Activated naive CD8-positive, alpha-beta T cell treated with anti-CD3 and anti-CD28 coated beads, Interleukin-2, amount 50 U/mL, for 24 hours (primary cell): Measurements from ENCODE around the gene ZNF23.

ENCODE experiments used
- ATAC-seq: fragments of 150-1000 bp; cut with Tn5 transposase; one replicate; pipeline ENCODE4 v1.10.0; 2021
- DNase-seq: peaks from one replicate; pipeline ENCODE4 v3.0.0; 2021
- H3K27ac Mint-ChIP-seq: one replicate; pipeline ENCODE4 v1.8.0; 2021; ENCODE audit warnings: mild to moderate bottlenecking, mixed read lengths
- H3K27me3 Mint-ChIP-seq: one replicate; pipeline ENCODE4 v1.8.0; 2021; ENCODE audit warnings: mixed read lengths
- H3K36me3 Mint-ChIP-seq: one replicate; pipeline ENCODE4 v1.8.0; 2021; ENCODE audit warnings: low read depth, mixed read lengths
- H3K4me1 Mint-ChIP-seq: one replicate; pipeline ENCODE4 v1.8.0; 2021; ENCODE audit warnings: mixed read lengths
- H3K4me3 Mint-ChIP-seq: one replicate; pipeline ENCODE4 v1.8.0; 2021; ENCODE audit warnings: mild to moderate bottlenecking, moderate library complexity, mixed read lengths
- H3K9me3 Mint-ChIP-seq: one replicate; pipeline ENCODE4 v1.8.0; 2021; ENCODE audit warnings: mixed read lengths

ZNF23 gene

GRCh38 chr16:71406724-71407123, 55.3 kb downstream of the ZNF23 start:
- peaks cover 21% of the 10 kb centered on the region for H3K27me3 Mint-ChIP-seq

GRCh38 chr16:71406316-71406715, 55.7 kb downstream of the ZNF23 start:
- peaks cover 5% of the 10 kb centered on the region for H3K9me3 Mint-ChIP-seq
- H3K36me3 Mint-ChIP-seq = no peaks in the 10 kb centered on the region
- H3K27ac Mint-ChIP-seq = no peak overlapping the region
- H3K4me3 Mint-ChIP-seq = no peak overlapping the region
- H3K27me3 Mint-ChIP-seq = peaks cover 20% of the 10 kb centered on the region
- H3K4me1 Mint-ChIP-seq = no peaks in the 10 kb centered on the region
- no peak for ATAC-seq
- no peak for DNase-seq

More at GRCh38 chr16:71406724-71407123, 55.3 kb downstream of the ZNF23 start:
- no peaks in the 10 kb centered on the region for H3K36me3 Mint-ChIP-seq
- peaks cover 5% of the 10 kb centered on the region for H3K9me3 Mint-ChIP-seq
- no peak overlapping the region for H3K4me3 Mint-ChIP-seq
- DNase-seq = no peak
- no peak overlapping the region for H3K27ac Mint-ChIP-seq
- no peaks in the 10 kb centered on the region for H3K4me1 Mint-ChIP-seq
- no peak for ATAC-seq

- no peak for DNase-seq
- peaks cover 5% of the 10 kb centered on the region for H3K9me3 Mint-ChIP-seq
- H3K4me3 Mint-ChIP-seq = no peak overlapping the region
- H3K27ac Mint-ChIP-seq = no peak overlapping the region
- ATAC-seq = no peak
- H3K36me3 Mint-ChIP-seq = no peaks in the 10 kb centered on the region
- H3K27me3 Mint-ChIP-seq = peaks cover 22% of the 10 kb centered on the region
- no peaks in the 10 kb centered on the region for H3K4me1 Mint-ChIP-seq
Measured at GRCh38 chr16:71404364-71404763, 57.7 kb downstream of the ZNF23 start.

- Mint-ChIP-seq H3K27ac (no peak overlapping the region), H3K9me3 (peaks cover 5% of the 10 kb centered on the region), H3K4me3 (no peak overlapping the region), H3K4me1 (no peaks in the 10 kb centered on the region), H3K36me3 (no peaks in the 10 kb centered on the region), H3K27me3 (peaks cover 11% of the 10 kb centered on the region)
- ATAC-seq (no peak), DNase-seq (no peak)
Measured at GRCh38 chr16:71402674-71403073, 59.4 kb downstream of the ZNF23 start.

- no peak for ATAC-seq
Measured at GRCh38 chr16:71402007-71402406, 60.0 kb downstream of the ZNF23 start.

GRCh38 chr16:71399801-71400563, 62.1 kb downstream of the ZNF23 start:
- no peak for DNase-seq
- H3K27me3 Mint-ChIP-seq = peaks cover 16% of the 10 kb centered on the region
- H3K4me3 Mint-ChIP-seq = no peak overlapping the region
- no peak for ATAC-seq
- no peaks in the 10 kb centered on the region for H3K36me3 Mint-ChIP-seq
- no peak overlapping the region for H3K27ac Mint-ChIP-seq
- H3K9me3 Mint-ChIP-seq = peaks cover 5% of the 10 kb centered on the region
- H3K4me1 Mint-ChIP-seq = no peaks in the 10 kb centered on the region

More at GRCh38 chr16:71402007-71402406, 60.0 kb downstream of the ZNF23 start:
- no peak overlapping the region for H3K27ac Mint-ChIP-seq
- DNase-seq = no peak
- H3K27me3 Mint-ChIP-seq = peaks cover 12% of the 10 kb centered on the region
- H3K4me1 Mint-ChIP-seq = no peaks in the 10 kb centered on the region
- no peak overlapping the region for H3K4me3 Mint-ChIP-seq
- no peaks in the 10 kb centered on the region for H3K36me3 Mint-ChIP-seq
- peaks cover 5% of the 10 kb centered on the region for H3K9me3 Mint-ChIP-seq
